GM19397 (cell line): ENCODE results near the gene CD47.

ENCODE experiments used
- ATAC-seq: cut with Tn5 transposase; IDR thresholded peaks from one replicate; pipeline ENCODE4 v1.9.1; 2021; ENCODE audit warnings: mild to moderate bottlenecking, moderate library complexity; ENCODE audit not compliant: unreplicated experiment

CD47 gene

DNA sequence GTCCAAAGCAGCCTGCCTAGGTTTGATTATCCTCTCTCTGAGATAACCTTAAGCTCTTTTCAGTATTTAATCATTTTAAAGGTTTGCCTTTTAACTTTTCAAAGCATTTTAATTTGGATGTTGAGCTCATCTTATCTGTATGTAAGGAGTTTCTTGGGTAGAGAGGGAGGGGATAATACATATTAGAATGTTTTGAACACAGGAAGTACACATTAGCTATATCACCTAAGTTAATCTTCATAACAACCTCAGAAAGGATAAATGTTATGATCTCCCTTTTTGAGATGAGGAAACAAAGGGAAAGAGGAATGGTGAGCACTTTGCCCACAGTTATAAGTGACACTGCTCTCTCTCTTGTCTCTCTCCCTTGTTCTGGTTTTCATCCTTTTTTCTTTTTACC lies 2.2 kb upstream of the CD47 start:
- ATAC-seq = no peak

DNA sequence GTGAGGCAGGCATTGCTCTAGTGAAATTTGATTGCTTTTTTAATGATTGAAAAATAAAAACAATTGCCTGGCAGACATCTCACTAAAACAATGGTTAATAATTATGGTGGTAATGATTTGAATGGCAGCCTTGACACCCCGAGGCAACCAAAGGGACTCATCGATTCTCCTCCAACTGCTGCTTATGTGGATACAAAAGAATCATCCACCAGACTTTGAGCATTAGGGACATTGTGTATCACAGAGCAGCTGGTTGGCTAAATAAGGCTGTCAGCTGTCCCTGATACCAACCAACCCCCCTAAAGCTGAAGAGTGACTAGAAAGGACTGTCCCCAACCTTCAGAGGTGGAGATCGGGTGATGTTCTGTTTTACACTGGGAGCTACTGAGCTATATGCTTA lies 1.7 kb upstream of the CD47 start:
- no peak for ATAC-seq

DNA sequence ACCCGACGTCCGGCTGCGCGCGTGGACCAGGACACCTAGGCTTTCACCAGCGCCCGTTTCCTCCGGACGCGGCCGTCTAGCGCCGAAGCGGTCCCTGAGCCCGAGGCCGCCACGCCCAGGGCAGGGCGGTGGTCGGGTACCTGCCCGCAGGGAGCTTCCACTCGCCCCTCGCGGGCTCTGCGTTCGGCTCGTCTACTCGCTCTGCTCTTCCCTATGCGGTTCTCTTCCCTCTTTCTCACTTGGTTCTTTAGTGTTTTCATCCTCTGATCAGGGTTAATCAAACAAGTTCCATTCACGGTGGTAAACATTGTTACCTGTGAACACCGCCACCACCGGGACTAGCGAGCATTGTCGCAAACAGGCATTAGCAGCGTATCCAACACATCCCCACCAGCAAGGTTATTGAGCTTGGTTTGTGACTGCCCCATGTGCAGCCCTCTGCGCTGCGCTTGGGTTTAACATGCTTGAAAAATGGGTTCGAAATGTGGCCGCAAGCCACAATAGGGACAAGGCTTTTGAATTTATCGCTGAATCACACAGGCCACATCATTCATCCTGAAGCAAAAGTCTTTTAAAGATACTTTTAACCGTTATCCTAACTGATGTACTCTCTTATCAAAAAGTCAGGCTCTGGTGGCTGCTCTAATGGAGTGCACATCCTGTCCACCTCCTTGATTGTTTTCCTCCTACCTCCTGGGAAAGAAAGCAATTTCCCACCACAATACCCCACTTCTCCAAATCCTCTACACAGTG lies 843 bp upstream of the CD47 start:
- peak; percentile 3 for ATAC-seq

DNA sequence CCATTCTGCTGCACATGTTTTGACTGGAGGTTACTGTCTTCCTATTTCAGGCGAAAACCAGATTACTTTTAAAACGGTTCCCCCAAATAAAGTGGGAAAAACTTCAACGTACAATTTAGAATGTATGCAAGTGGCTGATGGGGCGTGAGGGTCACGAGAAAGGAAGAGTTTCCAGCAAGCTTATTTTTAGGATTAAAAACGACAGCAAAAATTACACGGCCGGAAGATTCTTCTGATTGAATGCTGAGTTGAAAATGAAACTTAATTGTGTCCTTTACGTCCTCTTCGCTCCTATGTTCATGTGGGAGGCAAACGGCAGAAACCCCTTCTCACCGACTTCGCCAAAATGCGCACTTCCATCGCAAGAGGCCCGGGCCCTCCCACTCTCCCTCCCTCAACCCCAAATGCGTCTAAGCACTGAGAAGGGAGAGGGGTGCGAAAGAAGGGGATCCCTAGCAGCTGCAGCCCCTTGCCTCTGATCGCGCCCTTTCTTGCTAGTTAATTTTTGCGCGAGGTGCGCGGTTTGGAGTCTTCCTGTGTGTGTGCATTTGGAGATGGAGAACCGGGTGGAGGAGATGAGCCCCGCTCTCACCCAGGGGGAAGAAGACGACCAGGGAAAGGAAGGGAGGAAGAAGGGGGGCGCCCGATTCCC lies 656 bp downstream of the CD47 start:
- ATAC-seq = peak; percentile 8

DNA sequence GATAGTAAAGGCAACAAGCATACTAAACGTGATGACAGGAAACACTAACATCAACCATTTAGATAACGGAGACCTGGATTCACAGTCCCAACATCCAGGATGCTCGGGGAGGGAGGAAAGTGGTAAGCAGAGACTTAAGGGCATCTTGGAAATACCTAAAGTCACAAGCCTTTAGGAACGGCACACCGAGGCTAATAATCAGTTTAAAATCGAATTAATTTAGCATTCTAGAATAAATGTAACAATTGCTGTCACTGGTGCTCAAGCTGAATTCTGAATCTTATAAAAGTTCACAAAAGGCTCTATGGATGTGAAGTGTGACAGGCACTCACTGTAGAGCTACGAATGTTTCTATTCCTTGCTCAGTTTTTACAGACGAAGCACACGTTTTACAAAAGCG lies 1.3 kb downstream of the CD47 start:
- ATAC-seq = no peak

DNA sequence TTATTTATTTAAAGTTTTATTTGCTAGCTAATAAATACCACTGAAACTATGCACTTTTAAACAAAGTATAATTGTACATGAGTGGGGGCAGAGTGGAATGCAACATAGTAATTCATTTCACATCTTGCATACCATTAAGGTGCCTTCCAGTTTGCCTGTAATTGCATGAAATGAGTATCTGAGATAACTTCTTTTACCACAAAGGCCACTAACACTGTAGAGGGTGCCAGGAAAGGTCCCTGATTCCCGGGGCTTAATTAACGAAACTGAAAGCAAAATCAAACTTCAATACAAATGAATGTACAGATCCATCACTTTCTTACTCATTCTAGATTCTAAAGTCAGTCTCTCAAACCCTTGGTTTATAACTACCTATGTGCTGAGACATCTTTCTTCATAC lies 2.1 kb downstream of the CD47 start:
- no peak for ATAC-seq

DNA sequence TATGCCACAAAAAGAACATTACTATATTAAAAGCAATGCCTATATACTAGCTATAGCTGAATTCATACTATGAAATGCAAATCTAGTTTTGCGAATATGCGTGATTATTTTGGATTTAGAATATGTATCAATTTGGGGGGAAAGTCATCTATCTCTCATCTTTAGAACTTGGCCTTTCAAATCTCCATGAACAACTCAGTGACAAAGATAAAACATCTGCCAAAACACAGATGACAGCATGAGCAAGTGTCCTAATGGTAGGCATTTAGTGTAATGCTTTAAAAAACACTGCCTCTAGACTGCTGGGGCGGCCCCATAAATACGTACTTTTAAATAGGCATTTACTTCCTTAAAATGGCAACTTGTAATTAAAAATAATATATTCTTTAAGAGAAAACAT lies 2.7 kb downstream of the CD47 start:
- ATAC-seq = no peak

DNA sequence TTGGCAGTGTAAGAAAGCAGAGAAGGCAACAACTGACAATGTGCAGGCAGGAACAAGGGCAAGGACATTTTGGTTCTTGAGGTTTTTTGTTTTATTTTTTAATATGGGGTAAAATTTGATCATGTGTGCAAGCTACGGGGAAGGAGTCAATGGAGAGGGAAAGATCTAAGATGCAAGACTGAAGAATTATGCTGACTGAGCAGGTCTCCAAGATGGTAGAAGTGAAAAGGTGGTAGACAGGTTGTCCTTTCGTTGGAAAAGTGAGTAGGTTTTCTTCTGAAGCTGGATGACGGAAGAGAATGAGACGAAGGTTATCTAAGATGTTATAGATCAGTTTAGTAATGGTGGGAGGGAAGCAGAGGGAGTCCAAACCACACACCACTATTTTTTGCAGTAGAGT lies 4.2 kb downstream of the CD47 start:
- ATAC-seq = no peak

DNA sequence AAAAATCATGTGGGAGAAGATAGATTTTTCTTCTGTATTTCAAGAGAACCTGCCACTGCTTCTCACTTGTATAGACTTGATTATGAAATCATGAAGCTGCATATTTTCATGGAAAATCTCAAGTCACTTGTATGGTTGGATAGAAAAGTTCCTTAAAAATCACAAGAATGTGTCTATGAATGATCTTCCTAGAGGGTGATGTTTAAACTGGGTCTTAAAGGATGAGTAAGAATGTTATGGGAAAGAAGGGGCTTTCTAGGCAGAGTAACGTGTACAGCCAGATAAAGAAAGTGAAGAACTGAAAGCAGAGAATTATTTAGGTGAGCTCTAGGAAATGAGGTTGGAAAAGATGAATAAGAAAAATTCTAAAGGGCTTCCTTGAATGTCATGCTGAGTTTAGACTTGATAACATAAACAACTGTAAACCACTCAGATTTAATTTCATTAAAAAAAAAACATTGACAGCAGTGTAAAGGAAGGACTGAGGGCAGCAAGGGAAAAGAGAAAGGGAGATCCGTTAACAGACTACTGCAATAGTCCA lies 5.0 kb downstream of the CD47 start:
- ATAC-seq = no peak

DNA sequence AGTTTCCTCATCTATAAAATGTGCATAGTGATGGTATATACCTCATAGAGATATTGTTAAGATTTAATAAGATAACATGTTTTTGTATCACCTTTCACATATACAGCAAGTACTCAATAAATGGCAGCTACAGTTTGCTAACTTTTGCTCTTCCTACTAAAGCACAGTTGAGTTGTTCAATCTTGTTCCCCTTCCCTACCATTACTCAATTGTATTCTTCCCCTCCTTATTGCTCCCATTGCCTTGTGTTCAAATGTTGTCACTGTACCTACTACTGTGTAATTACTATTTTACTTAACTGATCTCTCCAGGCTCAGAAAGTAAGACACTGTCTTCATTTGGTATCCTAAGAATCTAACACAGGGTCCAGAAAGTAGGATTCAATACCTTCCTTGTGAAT lies 5.5 kb downstream of the CD47 start:
- no peak for ATAC-seq

DNA sequence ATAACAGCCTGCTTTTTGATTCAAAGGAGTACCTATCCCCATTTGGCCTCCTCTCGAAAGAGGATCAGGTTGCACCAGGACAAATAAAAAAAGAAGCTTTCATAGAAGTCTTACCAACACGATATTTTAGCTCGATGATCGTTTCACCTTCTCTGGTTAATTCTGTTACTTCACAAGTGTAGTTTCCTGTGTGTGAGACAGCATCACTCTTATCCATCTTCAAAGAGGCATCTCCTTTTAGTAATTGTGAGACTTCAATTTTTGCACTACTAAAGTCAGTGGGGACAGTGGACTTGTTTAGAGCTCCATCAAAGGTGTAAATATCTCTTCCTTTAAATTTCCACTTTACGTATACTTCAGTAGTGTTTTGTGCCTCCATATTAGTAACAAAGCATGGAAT lies 11.0 kb downstream of the CD47 start:
- ATAC-seq = no peak

DNA sequence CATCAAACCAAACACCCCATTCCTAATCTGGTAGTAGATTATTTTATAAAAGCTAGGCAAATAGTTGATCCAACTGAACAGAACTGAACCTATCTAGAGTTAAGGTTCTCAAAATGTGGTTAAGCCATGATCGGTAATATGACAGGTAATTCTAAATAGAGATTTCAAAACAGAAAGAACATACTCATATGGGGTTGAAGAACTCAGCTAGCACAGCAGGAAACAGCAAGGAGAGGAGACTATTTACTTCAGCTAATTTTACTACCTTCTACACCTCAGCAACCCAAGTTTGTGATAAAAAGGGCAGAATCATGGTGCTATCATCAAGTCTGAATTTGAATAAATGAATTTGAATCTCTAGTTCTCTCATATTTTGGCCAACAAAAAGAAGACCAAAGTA lies 11.8 kb downstream of the CD47 start:
- no peak for ATAC-seq

DNA sequence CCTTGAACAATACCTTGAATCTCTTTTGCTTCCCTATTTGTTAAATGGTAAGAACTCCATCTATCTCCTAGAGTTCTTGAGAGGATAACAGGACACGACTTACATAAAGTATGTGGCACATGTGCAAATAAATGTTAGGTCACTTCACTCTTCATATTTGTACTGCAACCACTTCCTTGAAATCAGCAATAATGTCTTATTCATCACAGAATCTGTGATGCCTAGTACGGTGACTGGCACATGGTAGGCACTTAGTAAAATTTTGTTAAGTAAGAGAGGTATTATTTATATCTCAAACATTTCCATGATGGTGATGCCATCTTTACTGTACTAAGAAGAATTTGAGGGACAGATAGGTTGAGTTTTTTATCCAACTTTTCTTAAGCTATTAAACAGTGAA lies 14.3 kb downstream of the CD47 start:
- ATAC-seq = no peak

DNA sequence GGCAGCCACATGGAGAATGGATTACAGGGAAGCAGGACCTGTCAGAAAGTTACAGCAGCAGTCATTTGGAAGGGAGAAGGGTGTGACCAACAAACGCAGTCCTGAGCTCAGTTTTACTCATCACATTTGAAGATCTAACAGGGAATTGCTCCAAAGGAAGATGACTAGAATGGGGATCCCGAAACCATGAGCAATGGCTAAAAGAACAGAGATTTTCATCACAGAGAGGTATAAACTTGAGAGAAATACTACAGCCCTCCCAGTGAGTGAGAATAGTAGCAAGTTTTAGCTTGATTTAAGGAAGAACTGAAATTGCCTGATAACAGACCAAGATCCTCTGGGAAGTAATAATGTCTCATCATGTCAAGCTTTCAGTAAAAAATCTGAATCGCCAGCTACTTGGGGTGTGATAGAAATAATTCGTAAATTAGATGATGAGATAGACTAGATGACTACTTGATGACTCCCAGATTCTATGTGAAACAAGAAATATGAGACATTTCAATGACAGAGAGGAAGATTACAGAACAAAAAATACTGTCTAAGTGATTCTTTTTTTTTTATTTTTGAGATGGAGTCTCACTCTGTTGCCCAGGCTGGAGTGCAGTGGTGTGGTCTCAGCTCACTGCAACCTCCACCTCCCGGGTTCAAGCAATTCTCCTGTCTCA lies 16.9 kb downstream of the CD47 start:
- no peak for ATAC-seq

DNA sequence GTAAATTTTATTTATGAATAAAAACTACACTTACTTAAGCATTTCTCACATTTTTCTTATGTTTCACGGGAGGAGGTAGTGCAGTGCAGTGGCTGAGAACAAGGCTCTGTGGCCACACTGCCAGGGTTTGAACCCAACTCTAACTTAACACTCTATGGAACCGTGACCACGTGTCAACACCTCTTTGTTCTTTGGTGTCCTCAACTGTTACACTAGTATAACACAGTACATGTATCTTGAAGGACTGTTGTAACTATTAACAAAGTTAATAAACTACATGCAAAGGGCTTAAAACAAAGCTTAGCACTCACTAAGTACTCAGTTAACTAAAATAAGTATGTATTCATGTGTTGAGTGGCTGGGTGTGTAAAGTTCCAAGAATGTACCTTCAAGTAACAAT lies 19.5 kb downstream of the CD47 start:
- no peak for ATAC-seq

DNA sequence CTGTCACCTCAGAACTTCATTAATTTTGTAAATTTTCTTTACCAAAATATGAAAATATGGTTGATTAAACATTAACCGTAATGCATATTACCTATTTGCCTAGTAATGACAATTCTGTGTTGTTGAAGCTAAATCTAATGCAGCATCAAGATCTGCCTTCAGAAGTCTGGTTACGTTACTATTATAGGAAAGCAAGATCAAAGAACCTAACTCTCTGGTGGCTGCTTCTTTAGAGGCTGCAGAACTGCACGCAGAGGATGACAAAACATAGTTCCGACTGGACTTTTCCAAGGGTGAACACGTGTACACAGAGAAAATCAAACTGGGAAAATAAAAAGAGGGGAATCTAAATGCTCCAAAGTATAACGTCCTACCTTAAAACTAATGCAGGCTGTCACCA lies 20.5 kb downstream of the CD47 start:
- ATAC-seq = no peak

DNA sequence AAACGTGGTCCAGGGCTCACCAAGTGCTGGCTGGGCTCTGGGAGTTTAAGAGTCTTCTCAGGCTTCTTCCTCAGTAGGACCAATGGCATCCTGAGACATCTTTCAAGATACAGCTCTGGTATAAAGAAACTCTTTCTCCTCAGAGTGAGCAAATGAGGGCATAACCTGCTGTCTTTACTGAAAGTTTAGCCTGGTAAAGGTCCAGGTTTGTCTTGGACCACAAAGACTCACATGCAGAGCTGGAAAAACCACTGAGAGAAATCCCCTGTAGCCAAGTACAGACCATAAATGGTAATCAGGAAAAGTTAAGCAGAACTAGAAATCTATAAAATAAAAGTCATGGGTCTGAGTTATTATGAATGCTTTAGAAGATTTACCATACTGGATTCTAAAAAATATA lies 23.1 kb downstream of the CD47 start:
- ATAC-seq = no peak

DNA sequence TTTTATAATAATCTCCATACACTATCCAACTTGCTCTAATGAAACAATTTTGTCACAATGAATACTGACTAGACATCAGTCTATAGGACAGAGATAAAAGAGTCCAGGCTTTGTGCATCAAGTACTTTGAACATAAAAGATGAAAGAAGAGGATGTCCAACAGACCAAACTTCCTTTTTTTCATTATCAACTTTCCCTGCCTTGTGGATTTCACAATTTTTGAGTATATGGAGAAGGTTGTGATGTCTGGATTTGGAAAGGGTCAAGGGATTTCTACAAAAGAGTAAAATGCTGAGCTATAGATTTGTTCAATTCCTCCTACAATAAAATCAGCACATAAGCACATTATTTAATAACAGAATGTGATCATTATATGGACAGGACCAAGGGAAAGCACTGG lies 25.7 kb downstream of the CD47 start:
- ATAC-seq = no peak

DNA sequence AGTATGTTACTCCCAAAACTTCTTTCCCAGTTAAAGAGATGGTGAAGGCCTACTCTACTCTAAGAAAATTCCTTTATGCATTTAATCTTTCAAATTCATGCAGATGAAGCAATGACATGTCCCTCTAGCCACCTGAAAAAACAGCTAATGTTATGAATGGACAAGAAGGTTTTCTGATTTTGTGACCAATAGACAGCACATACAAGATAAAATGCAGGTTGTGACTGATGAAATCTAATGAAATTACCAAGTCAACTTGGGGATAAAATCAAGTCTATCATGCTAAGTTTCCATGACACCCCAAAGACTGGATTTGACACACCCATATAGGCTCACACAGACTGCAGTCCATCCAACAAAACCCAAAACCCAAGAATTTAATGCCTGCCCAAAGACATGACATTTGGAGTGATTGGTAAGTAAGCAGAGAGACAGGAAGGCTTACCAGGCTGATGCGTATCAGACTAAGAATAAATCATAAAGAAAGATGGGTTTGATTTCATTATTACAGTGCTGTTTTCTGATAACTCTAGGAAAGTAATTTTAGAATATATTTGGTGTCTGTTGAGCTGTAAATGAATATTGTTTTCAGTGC lies 26.4 kb downstream of the CD47 start:
- no peak for ATAC-seq

DNA sequence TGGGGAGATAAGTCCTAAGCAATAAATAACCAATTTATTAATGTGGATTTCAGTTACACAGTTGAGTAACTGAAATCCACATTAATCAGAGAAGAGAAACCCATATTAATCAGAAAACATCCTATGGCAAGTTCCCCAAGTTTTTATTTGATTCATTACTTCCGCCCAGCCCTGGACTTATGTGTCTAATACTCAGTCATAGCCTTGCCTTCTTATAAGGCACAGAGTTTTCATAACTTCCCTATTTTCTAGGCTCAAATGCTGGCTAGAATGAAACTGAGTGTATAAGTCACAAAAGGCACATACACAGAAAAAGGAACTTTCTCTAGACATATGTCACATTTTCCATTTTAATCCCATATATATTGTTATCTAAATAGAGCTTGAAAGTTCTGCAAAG lies 28.8 kb downstream of the CD47 start:
- ATAC-seq = no peak

DNA sequence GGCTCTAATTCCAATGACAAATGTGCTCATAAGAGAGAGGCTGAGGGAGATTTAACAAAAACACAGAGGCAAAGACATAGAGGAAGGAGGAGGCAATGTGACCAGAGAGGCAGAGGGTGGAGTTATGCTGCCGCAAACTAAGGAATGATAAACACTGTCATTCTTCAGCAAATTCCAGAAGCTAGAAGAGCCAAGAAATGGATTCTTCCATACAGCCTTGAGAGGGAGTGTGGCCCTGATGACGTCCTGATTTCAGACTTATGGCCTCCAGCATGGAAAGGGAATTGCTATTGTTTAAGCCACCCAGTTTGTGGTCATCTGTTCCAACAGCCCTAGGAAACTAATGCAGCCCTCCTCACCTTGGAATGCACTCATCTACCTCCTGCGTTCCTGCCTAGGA lies 30.5 kb downstream of the CD47 start:
- ATAC-seq = no peak

DNA sequence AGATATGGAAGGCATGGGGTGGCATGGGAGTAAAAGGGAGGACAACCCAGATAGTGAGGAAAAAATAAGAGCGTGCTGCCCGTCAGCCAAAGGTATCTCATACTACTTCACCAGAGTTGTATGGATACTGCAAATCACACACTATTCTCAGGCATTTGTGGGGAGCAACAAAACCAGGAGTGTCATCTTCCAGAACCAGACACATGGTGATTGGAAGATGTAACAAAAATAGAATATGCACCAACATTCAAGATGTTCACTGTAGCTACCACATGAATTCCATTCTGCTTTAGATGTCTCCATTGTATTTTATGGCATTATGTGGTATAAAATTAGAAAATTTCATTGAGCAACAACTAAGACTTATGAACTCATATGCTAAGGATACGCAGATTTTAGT lies 34.9 kb downstream of the CD47 start:
- ATAC-seq = no peak
